ENCODE results near the gene PCDHGA9. TPM values are rescaled to one million over a fixed set of nuclear protein-coding genes. Genes with fewer than 3 reads are reported as not detected.
"Not testable (repeated sequence)": the region's sequence is repeated elsewhere in the genome, so short reads cannot be mapped to it uniquely, and the experiment has no call there.

Gene PCDHGA9
- total RNA-seq: 4.2 TPM

DNA sequence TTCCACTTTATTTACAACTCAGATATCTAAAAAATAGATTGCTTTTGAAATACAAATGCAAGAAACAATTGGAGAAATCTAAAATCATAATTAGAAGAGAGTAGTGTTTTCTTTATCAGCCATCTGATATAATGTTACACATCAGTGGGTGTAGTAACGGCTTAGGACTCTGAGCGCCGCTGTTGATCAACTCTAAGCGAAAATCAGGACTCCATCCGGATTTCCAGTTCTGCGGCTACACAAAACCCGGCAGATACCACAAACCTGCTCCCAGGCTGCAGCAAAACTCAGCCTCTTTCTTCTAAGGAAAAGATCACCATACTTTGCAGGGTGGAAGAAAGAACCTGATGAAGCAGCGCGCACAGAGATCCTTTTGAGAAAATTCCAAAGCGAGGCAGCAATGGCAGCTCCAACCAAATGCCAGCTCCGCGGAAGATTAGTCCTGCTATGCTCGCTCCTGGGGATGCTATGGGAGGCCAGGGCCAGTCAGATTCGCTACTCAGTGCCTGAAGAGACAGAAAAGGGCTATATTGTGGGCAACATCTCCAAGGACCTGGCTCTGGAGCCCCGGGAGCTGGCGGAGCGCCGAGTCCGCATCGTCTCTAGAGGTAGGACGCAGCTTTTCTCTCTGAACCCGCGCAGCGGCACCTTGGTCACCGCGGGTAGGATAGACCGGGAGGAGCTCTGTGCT, at the start of gene PCDHGA9:
PCDHGA9 (plus strand) TSS at position 226 of the 691 bp plus-strand sequence; CDS start at position 401, 175 bp downstream.
- no peak for DNase-seq

DNA sequence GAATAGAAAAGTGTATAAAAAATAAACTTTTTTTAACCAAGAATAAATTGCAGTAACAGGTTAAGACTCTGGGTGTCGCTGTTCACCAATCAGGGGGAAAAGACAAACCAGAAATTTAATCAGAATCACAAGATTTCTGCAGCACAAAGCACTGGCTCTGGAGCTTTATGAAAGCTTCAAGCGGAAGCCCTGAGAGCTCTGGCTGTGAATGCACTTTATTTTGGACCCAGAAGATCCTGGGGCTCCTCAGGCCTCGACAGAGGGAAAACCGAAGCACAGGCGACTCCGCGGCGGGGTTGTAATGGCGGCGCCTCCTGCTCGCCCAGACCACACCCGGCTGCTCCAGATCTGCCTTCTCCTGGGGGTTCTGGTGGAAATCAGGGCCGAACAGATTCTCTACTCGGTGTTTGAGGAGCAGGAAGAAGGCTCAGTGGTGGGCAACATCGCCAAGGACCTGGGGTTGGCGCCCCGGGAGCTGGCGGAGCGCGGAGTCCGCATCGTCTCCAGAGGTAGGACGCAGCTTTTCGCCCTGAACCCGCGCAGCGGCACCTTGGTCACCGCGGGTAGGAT, 47.6 kb upstream of the PCDHGA9 start, which contains the start of gene PCDHGA4:
PCDHGA4 (plus strand) TSS at position 122 of the 570 bp plus-strand sequence; CDS start at position 209, 87 bp downstream.
- DNase-seq: no peak

DNA sequence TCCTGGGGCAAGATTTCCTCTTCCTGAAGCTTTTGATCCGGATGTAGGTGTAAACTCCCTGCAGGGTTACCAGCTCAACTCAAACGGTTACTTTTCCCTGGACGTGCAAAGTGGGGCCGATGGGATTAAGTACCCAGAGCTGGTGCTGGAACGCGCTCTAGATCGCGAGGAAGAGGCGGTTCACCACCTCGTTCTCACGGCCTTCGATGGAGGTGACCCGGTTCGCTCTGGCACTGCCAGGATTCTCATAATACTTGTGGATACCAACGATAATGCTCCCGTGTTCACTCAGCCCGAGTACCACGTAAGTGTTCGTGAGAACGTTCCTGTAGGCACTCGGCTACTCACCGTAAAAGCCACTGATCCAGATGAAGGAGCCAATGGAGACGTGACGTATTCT, 46.9 kb upstream of the PCDHGA9 start:
- no peak for DNase-seq

DNA sequence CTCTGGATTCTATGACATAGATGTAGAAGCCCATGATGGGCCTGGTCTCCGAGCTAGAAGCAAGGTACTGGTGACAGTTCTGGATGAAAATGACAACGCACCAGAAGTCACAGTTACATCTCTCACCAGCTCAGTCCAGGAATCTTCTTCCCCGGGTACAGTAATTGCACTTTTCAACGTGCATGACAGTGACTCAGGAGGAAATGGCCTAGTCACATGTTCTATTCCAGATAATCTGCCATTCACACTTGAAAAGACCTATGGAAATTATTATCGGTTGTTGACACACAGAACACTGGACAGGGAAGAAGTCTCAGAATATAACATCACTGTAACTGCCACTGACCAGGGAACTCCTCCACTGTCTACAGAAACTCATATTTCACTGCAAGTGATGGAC, 46.4 kb upstream of the PCDHGA9 start:
- DNase-seq: no peak

DNA sequence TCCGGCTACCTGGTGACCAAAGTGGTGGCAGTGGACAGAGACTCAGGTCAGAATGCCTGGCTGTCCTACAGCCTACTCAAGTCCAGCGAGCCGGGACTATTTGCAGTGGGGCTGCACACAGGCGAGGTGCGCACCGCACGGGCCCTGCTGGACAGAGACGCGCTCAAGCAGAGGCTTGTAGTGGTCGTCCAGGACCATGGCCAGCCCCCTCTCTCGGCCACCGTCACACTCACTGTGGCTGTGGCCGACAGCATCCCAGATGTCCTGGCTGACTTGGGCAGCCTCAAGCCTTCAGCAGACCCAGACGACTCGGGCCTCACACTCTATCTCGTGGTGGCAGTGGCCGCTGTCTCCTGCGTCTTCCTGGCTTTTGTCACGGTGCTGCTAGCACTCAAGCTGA, 45.6 kb upstream of the PCDHGA9 start:
- no peak for DNase-seq

DNA sequence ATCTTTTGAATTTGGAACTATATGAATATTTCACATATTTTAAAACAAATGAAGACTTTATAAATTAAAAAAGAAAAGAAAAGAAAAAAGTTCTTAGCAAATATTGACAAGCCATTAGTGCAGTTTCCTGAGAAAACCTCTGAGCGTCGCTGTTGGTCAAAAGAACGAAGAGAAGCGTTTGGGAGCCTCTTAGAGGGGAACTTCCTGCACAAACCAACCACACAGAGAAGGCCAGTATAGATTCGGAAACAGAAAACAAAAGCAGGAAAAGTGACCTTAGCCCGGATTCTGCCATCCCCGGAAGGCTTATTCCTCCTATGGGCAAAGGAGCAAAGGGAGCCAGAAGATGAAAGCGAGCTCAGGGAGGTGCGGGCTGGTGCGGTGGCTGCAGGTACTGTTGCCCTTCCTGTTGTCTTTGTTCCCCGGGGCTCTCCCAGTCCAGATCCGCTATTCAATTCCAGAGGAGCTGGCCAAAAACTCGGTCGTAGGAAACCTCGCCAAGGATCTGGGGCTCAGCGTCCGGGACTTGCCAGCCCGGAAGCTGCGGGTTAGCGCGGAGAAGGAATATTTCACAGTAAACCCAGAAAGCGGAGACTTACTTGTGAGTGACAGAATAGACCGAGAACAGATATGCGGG, 42.7 kb upstream of the PCDHGA9 start, which contains the start of gene PCDHGB2:
PCDHGB2 (plus strand) TSS at position 205 of the 637 bp plus-strand sequence; CDS start at position 347, 142 bp downstream.
- DNase-seq: no peak

DNA sequence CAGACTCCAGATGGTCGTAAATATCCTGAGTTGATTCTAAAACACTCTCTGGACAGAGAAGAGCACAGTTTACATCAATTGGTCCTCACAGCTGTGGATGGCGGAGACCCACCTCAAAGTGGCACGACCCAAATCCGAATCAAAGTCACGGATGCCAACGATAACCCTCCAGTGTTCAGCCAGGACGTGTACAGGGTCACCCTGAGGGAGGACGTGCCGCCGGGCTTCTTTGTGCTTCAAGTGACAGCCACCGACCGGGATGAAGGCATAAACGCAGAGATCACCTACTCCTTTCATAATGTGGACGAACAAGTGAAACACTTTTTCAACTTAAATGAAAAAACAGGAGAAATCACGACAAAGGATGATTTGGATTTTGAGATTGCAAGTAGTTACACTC, 41.9 kb upstream of the PCDHGA9 start:
- no peak for DNase-seq

DNA sequence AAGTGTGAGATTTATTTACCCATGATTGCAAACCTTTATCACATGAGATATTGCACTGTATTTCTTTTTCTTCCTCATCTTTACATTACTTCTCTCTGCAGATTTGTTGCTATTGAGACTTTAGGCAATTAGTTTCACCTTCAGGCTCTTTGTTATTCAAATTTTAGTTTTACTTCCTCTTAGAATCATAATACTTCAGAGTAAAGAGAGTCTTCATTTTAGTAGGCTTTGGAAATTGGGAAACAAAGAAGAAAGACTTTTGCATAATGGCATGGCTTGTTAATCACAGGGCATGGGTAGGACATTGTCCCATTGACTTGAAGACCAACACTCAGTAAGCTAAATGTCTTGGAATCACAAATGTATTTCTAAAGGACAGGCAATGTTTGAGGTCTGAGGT, 39.9 kb upstream of the PCDHGA9 start:
- DNase-seq: no peak

DNA sequence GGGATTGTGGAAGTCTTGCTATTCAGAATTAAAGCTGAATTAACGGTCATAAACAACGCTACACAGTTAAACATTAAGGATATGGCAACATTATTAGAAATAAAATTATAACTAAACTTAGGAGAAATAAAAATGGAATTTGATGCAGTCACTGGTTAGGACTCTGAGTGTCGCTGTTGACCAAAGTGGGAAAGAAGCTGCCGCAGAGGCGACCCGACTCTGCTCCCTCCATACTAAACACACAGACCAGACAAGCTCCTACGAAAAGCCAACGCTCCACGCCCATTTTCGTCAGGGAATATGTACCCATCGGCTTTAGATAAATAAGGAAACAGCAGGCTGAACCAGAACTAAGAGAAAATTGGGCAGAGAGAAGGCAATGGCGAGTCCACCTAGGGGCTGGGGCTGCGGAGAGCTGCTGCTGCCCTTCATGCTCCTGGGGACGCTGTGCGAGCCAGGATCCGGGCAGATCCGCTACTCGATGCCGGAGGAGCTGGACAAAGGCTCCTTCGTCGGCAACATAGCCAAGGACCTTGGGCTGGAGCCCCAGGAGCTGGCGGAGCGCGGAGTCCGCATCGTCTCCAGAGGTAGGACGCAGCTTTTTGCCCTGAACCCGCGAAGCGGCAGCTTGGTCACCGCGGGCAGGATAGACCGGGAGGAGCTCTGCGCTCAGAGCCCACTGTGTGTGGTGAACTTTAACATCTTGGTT, 38.5 kb upstream of the PCDHGA9 start, which contains the start of gene PCDHGA5:
PCDHGA5 (plus strand) TSS at position 211 of the 709 bp plus-strand sequence; CDS start at position 380, 169 bp downstream.
- no peak for DNase-seq

DNA sequence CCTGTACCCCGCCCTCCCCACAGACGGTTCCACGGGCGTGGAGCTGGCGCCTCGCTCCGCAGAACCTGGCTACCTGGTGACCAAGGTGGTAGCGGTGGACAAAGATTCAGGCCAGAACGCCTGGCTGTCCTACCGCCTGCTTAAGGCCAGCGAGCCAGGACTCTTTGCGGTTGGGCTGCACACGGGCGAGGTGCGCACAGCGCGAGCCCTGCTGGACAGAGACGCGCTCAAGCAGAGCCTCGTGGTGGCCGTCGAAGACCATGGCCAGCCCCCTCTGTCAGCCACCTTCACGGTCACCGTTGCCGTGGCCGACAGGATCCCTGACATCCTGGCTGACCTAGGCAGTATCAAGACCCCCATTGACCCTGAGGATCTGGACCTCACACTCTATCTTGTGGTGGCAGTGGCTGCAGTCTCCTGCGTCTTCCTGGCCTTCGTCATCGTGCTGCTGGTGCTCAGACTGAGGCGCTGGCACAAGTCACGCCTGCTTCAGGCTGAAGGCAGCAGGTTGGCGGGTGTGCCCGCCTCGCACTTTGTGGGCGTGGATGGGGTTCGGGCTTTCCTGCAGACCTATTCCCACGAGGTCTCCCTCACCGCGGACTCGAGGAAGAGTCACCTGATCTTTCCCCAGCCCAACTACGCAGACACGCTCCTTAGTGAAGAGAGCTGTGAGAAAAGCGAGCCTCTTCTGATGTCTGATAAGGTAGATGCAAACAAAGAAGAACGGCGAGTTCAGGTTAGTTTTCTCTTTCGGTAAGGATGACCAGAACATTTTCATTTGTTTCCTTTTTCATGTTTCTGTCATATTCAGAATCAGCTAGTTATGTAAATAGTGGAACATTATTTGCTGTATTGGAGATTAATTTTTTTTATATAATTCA, 36.3 kb upstream of the PCDHGA9 start:
- no peak for DNase-seq

DNA sequence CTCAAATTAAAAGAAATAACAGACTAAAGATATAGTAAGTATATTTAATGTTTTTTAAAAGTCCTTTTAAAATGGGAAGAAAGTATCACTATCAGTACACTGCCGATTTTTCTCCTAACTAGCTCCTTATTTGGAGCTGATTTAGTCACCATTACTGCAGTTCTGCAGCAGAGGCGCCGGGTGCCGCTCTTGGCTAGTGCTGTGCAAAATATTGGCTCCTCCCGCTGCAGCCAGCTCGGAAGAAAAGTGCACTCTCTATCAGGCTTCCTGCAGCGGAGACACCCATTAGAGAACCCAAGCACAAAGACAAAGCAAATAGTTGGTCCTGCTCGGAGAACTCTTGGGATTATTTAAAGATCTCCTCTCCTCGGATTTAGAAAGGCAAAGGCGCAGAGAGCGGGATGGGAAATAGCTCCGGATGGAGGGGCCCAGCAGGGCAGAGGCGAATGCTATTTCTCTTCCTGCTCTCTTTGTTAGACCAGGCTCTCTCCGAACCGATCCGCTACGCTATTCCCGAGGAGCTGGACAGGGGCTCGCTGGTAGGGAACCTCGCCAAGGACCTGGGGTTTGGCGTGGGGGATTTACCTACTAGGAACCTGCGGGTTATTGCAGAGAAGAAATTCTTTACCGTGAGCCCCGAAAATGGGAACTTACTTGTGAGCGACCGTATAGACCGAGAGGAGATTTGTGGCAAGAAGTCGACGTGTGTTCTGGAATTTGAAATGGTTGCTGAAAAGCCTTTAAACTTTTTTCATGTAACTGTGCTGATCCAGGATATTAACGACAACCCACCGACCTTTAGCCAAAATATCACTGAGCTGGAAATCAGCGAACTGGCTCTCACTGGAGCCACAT, 32.4 kb upstream of the PCDHGA9 start, which contains the start of gene PCDHGB3:
PCDHGB3 (plus strand) TSS at position 249 of the 855 bp plus-strand sequence; CDS start at position 402, 153 bp downstream.
- no peak for DNase-seq

DNA sequence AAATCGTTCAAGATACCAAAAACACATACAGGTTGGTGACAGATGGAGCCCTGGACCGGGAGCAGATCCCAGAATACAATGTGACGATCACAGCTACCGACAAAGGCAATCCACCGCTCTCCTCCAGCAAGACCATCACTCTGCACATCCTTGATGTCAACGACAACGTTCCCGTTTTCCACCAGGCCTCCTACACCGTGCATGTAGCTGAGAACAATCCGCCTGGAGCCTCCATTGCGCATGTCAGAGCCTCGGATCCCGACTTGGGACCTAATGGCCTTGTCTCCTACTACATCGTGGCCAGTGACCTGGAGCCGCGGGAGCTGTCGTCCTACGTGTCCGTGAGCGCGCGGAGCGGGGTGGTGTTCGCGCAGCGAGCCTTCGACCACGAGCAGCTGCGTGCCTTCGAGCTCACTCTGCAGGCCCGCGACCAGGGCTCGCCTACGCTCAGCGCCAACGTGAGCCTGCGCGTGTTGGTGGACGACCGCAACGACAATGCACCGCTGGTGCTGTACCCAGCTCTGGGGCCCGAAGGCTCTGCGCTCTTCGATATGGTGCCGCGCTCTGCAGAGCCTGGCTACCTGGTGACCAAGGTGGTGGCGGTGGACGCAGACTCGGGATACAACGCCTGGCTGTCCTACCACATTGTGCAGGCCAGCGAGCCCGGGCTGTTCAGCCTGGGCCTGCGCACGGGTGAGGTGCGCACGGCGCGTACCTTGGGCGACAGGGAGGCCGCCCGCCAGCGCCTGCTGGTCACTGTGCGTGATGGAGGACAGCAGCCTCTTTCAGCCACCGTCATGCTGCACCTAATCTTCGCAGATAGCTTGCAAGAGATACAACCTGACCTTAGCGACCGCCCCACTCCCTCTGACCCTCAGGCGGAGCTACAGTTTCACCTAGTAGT, 30.8 kb upstream of the PCDHGA9 start:
- DNase-seq: no peak

DNA sequence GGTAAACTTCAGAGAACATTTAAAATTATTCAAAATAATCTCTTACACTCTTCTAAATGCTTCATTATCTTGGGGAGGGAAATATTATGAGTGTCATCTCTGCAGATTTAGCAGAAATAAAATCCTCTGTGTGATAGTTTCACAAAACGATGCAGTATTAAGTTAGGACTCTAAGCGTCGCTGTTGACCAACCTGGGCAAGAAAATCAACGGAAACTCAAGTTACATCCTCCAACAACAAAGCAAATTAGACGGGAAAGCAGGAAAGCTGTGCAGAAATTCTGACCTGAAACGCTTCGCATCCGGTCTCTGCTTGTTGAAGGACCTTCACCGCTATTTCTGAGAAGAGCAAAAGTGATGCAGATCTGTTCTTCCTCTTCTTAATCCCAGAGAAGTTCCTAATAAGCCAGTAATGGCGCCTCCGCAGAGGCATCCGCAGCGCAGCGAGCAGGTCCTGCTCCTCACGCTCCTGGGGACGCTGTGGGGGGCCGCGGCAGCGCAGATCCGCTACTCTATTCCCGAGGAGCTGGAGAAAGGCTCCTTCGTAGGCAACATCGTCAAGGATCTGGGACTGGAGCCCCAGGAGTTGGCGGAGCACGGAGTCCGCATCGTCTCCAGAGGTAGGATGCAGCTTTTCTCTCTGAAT, 28.8 kb upstream of the PCDHGA9 start, which contains the start of gene PCDHGA6:
PCDHGA6 (plus strand) TSS at position 219 of the 645 bp plus-strand sequence; CDS start at position 412, 193 bp downstream.
- no peak for DNase-seq

DNA sequence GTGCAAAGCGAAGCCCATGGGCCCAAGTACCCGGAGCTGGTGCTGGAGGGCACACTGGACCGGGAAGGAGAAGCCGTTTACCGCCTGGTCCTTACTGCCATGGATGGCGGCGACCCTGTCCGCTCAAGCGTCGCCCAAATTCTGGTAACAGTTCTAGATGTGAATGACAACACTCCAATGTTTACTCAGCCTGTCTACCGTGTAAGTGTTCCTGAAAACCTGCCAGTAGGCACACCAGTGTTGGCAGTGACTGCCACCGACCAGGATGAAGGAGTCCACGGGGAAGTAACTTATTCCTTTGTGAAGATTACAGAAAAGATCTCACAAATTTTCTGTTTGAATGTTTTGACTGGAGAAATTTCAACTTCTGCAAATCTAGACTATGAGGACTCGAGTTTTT, 28.0 kb upstream of the PCDHGA9 start:
- DNase-seq: no peak

DNA sequence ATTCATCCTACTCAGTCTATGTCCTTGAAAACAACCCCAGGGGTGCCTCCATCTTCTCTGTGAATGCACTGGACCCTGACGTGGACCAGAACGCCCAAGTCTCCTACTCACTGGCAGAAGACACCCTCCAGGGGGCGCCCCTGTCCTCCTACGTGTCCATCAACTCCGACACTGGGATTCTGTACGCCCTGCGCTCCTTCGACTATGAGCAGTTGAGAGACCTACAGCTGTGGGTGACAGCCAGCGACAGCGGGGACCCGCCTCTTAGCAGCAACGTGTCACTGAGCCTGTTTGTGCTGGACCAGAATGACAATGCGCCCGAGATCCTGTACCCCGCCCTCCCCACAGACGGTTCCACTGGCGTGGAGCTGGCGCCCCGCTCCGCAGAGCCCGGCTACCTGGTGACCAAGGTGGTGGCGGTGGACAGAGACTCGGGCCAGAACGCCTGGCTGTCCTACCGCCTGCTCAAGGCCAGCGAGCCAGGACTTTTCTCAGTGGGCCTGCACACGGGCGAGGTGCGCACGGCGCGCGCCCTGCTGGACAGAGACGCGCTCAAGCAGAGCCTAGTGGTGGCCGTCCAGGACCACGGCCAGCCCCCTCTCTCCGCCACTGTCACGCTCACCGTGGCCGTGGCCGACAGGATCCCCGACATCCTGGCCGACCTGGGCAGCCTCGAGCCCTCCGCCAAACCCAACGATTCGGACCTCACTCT, 27.0 kb upstream of the PCDHGA9 start:
- DNase-seq: not testable (repeated sequence)

DNA sequence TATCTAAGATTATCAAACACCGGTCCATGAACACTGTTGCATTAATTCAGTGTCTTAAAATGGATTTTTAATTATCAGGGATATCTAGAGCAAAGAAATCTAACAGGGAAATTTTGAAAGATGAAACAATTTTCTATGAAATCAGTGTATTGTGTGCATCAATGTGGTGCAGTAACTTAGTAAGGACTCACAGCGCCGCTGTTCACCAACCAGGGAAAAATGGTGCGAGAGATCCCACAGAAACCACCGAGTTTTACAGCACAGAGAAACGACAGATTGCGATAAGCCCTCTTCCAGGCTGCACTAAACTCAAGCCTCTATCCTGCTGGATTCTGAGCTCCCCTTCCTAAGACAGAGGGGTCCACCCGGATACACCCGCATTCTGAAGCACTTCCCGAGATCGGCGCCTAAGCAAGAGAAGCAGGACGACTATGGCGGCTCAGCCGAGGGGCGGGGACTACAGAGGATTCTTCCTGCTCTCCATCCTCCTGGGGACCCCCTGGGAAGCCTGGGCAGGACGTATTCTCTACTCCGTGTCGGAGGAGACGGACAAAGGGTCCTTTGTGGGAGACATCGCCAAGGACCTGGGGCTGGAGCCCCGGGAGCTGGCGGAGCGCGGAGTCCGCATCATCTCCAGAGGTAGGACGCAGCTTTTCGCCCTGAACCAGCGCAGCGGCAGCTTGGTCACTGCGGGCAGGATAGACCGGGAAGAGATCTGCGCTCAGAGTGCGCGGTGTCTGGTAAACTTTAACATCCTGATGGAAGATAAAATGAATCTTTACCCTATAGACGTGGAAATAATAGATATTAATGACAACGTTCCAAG, 19.9 kb upstream of the PCDHGA9 start, which contains the start of gene PCDHGA7:
PCDHGA7 (plus strand) TSS at position 274 of the 826 bp plus-strand sequence; CDS start at position 432, 158 bp downstream.
- no peak for DNase-seq

DNA sequence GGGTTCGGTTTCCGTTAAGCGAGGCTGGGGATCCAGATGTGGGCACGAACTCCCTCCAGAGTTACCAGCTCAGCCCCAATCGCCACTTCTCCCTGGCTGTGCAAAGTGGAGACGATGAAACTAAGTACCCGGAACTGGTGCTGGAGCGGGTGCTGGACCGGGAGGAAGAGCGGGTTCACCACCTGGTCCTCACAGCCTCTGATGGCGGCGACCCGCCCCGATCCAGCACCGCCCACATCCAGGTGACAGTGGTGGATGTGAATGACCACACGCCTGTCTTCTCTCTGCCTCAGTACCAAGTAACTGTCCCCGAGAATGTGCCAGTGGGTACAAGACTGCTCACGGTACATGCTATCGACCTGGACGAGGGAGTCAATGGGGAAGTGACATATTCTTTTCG, 19.2 kb upstream of the PCDHGA9 start:
- DNase-seq: no peak
